Measurements from ENCODE around the gene SZT2. TPM values are rescaled to one million over a fixed set of nuclear protein-coding genes. Genes with fewer than 3 reads are reported as not detected.

The SZT2 gene
- total RNA-seq, 1 donor from 2014 or later = 11.0 TPM

GRCh38 chr1:43423672-43424550 lies 34.2 kb downstream of the SZT2 start:
- Mint-ChIP-seq H3K36me3 (peaks cover 16% of the 10 kb centered on the region), H3K27ac (no peak overlapping the region), H3K27me3 (ENCODE audit: insufficient read depth, low read depth) (peaks cover 6% of the 10 kb centered on the region), H3K4me3 (no peak overlapping the region), H3K4me1 (no peaks in the 10 kb centered on the region), H3K9me3 (no peaks in the 10 kb centered on the region)
- no peak overlapping the region for H3K4me3 ChIP-seq
- no peak overlapping the region for H3K9ac ChIP-seq
- H3K36me3 ChIP-seq = no peaks in the 10 kb centered on the region
- DNase-seq (ENCODE audit: low spot score) = no peak
- no peaks in the 10 kb centered on the region for H3K27me3 ChIP-seq
- no peaks in the 10 kb centered on the region for H4K20me1 ChIP-seq (ENCODE audit: low read depth)
- no peak overlapping the region for H3K27ac ChIP-seq
- no peaks in the 10 kb centered on the region for H3K79me2 ChIP-seq (ENCODE audit: low read depth)
- no peak overlapping the region for H2AFZ ChIP-seq (replicated peaks)
- no peaks in the 10 kb centered on the region for H3F3A ChIP-seq (ENCODE audit: low read depth)
- no peak overlapping the region for H3K4me2 ChIP-seq
- TF ChIP-seq CTCF (IDR thresholded peaks at IDR 0.05) (no peak), EZH2 (IDR thresholded peaks at IDR 0.05) (no peak), EZH2phosphoT487 (IDR thresholded peaks at IDR 0.05) (no peak)
- no peaks in the 10 kb centered on the region for H3K9me3 ChIP-seq (ENCODE audit: low read depth)
- H3K4me1 ChIP-seq = no peaks in the 10 kb centered on the region

- no peak overlapping the region for H3K4me2 ChIP-seq
Observed at GRCh38 chr1:43425045-43425444, 35.3 kb downstream of the SZT2 start.

GRCh38 chr1:43426221-43426620 lies 36.5 kb downstream of the SZT2 start:
- Mint-ChIP-seq H3K27ac (no peak overlapping the region), H3K27me3 (ENCODE audit: insufficient read depth, low read depth) (peaks cover 8% of the 10 kb centered on the region), H3K4me1 (no peaks in the 10 kb centered on the region), H3K36me3 (peaks cover 20% of the 10 kb centered on the region), H3K4me3 (no peak overlapping the region), H3K9me3 (no peaks in the 10 kb centered on the region)
- H4K20me1 ChIP-seq (ENCODE audit: low read depth) = no peaks in the 10 kb centered on the region
- no peak overlapping the region for H3K4me3 ChIP-seq
- no peaks in the 10 kb centered on the region for H3K4me1 ChIP-seq
- no peaks in the 10 kb centered on the region for H3F3A ChIP-seq (ENCODE audit: low read depth)
- no peak overlapping the region for H3K4me2 ChIP-seq
- H3K79me2 ChIP-seq (ENCODE audit: low read depth) = no peaks in the 10 kb centered on the region
- no peak for DNase-seq (ENCODE audit: low spot score)
- no peaks in the 10 kb centered on the region for H3K9me3 ChIP-seq (ENCODE audit: low read depth)
- TF ChIP-seq EZH2phosphoT487 (IDR thresholded peaks at IDR 0.05) (no peak), CTCF (IDR thresholded peaks at IDR 0.05) (no peak), EZH2 (IDR thresholded peaks at IDR 0.05) (no peak)
- no peak overlapping the region for H2AFZ ChIP-seq (replicated peaks)
- no peaks in the 10 kb centered on the region for H3K27me3 ChIP-seq
- no peak overlapping the region for H3K27ac ChIP-seq
- no peaks in the 10 kb centered on the region for H3K36me3 ChIP-seq
- no peak overlapping the region for H3K9ac ChIP-seq

More at GRCh38 chr1:43425045-43425444, 35.3 kb downstream of the SZT2 start:
- H3K4me3 Mint-ChIP-seq = no peak overlapping the region
- H3K9me3 ChIP-seq (ENCODE audit: low read depth) = no peaks in the 10 kb centered on the region
- TF ChIP-seq EZH2 (IDR thresholded peaks at IDR 0.05) = no peak
- TF ChIP-seq CTCF (IDR thresholded peaks at IDR 0.05) = no peak
- no peak for TF ChIP-seq EZH2phosphoT487 (IDR thresholded peaks at IDR 0.05)
- no peaks in the 10 kb centered on the region for H3F3A ChIP-seq (ENCODE audit: low read depth)
- no peak overlapping the region for H3K27ac ChIP-seq
- H3K79me2 ChIP-seq (ENCODE audit: low read depth) = no peaks in the 10 kb centered on the region
- H3K9ac ChIP-seq = no peak overlapping the region
- H3K27me3 ChIP-seq = no peaks in the 10 kb centered on the region
- H3K27me3 Mint-ChIP-seq (ENCODE audit: insufficient read depth, low read depth) = peaks cover 6% of the 10 kb centered on the region
- no peak overlapping the region for H2AFZ ChIP-seq (replicated peaks)
- H3K27ac Mint-ChIP-seq = no peak overlapping the region
- no peaks in the 10 kb centered on the region for H3K36me3 ChIP-seq
- no peak for DNase-seq (ENCODE audit: low spot score)
- H3K4me1 Mint-ChIP-seq = no peaks in the 10 kb centered on the region
- no peaks in the 10 kb centered on the region for H3K4me1 ChIP-seq
- no peak overlapping the region for H3K4me3 ChIP-seq
- H4K20me1 ChIP-seq (ENCODE audit: low read depth) = no peaks in the 10 kb centered on the region
- no peaks in the 10 kb centered on the region for H3K9me3 Mint-ChIP-seq
- H3K36me3 Mint-ChIP-seq = peaks cover 19% of the 10 kb centered on the region
